ENCODE measurements around the gene MCTP1.

MCTP1 gene

DNA sequence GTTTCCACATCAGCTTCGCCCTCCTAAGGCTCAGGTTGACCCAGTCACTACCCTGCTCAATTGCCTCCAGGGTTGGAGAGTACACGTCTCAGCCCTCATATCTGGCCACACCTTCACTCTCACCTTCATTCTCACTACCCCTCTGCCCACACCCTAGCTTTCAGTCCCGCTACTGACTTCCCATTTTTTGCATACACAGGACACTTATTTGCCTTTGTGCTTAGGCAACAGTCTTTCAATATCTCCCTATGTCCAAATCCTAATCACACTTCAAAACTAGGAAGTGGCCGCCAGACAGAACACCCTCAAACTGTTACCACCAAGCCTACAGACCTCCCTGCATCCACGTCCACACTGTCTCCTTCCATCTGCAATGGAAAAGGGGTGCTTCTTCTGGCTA is 10.9 kb downstream of the MCTP1 start:
- DNase-seq (ENCODE audit: low spot score) = no peak
- TF ChIP-seq, protein P1, sequence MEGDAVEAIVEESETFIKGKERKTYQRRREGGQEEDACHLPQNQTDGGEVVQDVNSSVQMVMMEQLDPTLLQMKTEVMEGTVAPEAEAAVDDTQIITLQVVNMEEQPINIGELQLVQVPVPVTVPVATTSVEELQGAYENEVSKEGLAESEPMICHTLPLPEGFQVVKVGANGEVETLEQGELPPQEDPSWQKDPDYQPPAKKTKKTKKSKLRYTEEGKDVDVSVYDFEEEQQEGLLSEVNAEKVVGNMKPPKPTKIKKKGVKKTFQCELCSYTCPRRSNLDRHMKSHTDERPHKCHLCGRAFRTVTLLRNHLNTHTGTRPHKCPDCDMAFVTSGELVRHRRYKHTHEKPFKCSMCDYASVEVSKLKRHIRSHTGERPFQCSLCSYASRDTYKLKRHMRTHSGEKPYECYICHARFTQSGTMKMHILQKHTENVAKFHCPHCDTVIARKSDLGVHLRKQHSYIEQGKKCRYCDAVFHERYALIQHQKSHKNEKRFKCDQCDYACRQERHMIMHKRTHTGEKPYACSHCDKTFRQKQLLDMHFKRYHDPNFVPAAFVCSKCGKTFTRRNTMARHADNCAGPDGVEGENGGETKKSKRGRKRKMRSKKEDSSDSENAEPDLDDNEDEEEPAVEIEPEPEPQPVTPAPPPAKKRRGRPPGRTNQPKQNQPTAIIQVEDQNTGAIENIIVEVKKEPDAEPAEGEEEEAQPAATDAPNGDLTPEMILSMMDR (IDR thresholded peaks at IDR 0.05; ENCODE audit: extremely low read depth, missing control alignments) = no peak

- DNase-seq (ENCODE audit: low spot score) = no peak
- TF ChIP-seq, protein P1 (IDR thresholded peaks at IDR 0.05; ENCODE audit: extremely low read depth, missing control alignments) = no peak
These were observed 12.5 kb downstream of the MCTP1 start for GRCh38 chr5:95272316-95272929.

DNA sequence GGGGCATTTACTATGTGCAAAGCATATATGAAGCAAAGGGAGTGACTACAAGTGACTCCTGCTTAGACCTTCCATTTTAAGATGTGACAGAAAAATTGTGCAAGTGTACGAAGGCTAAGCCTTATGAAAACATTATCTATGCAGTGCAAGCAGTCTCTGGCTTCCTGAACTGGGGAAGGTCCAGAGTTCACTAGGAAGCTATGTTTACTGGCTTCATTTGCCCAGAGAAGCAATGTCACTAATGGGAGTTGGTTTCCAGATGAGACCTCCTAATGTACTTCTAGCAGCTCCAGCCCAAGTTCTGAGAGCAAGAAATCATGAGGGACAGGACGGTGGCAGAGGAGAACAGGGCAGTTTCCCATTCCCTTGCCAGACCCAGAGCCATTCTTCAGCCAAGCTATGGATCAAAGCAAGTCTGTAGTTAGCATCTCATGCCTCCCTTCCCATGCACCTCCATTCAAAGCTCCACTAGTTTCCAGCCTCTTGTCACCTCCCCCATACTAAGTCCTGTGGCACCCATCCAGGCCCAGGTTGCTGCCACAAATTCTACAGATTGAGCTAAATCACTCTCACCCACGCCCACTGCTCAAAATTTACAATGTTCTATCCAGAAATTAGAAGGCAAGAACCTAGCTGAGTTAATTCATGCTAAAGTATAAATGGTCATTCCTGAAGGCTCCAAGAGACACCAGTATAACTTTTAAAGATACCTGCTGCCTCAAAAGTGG is 21.8 kb downstream of the MCTP1 start:
- TF ChIP-seq, protein P1 (IDR thresholded peaks at IDR 0.05; ENCODE audit: extremely low read depth, missing control alignments) = no peak

DNA sequence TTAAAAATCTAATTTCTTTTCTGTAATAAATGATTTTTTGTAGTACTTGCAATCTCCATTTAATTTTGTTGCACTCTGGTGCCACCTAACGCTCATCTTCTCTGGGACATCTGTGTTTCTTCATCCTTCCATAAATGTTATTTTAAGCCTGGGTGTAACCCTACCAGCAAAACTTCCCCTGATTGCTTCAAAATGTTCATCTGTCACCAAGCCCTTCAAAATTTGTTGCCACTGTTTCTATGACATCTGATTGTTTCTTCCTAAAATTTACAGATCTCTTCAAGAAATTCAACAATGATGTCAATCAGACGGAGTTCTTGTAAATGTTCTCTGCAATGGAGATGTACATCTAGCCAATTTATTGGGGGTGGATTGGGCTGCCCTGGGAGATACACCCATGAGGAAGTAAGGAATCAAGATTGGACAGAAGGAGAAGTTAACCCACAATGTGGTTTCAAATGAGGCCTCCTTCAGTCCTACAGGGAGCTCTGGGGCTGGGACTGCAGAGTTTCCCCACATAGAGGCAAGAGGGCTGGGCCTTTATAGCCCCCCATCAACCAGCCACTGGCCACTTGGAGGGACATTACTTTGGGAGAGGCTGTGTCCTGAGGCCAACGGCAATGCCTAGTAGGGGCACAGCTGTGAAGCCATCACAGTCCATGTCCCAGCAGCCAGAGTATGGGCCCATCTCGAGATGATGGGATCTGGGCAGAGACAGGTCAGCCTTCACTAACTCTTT is 23.3 kb downstream of the MCTP1 start:
- TF ChIP-seq, protein P1 (IDR thresholded peaks at IDR 0.05; ENCODE audit: extremely low read depth, missing control alignments) = peak; percentile 1
- DNase-seq (ENCODE audit: low spot score) = peak; percentile 34

More for the DNA sequence above, 21.8 kb downstream of the MCTP1 start:
- no peak for DNase-seq (ENCODE audit: low spot score)

DNA sequence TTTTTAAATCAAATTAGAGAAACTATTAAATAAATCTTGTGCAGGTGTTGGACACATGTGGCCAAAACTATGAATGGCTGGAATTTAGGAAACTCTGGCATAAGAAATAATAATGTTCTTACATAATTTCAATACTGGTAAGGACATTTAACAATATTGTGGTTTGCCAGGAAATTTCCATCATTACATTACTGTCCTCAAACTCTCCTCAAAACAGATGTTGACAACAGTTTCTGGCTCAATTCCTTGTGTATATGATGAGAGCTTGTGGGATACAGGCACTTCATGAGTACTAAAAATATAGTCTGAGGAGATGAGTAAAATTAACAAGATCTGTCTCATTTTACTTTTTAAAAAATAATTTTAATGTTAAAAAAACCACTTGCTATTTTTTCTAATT is 27.9 kb downstream of the MCTP1 start:
- TF ChIP-seq, protein P1 (IDR thresholded peaks at IDR 0.05; ENCODE audit: extremely low read depth, missing control alignments) = no peak
- no peak for DNase-seq (ENCODE audit: low spot score)

DNA sequence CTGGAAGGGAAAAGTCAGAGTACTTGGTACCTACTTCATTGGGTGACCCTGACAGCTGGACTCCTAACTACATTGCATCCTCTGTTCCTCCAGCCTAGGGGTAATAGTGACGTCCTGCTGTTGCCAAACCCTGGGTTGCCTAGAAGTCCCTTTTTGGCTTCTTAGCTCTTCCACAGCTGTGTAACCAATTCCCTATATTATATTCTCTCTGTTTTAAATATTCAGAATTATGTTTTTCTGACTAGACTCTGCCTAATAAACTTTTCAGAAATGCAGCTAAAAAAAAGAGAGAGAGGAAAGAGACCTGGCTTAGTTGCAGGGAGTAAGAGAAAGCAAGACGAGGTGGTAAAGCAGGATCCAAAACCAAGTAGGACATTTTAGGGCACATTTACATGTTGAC is 28.4 kb downstream of the MCTP1 start:
- no peak for DNase-seq (ENCODE audit: low spot score)
- TF ChIP-seq, protein P1 (IDR thresholded peaks at IDR 0.05; ENCODE audit: extremely low read depth, missing control alignments) = no peak

DNA sequence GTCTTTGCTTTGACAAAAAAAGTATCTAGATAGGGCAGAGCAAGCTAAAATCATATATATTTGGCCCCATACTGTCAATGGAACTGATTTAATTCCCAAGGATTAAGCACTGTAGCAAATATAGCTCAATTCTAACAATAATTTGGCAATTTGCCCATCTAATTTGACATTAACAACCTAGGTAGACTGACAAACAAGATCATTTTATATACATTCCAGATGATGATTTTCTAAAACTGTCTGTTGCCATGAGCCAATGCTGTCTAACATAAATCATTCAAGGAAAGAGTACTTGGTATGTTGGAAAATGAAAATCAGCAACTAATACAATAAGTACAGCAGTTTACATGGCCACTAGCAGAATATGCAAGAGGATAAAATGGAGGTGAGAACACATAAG is 32.1 kb downstream of the MCTP1 start:
- TF ChIP-seq, protein P1 (IDR thresholded peaks at IDR 0.05; ENCODE audit: extremely low read depth, missing control alignments) = no peak
- no peak for DNase-seq (ENCODE audit: low spot score)

All from GM20000 (cell line).